GM12878 (cell line): Measurements from ENCODE around the gene ZNF827. TPM values are rescaled to one million over a fixed set of nuclear protein-coding genes. Genes with fewer than 3 reads are reported as not detected.

ENCODE experiments used
- ATF3 ChIP-seq: IDR thresholded peaks from 2 replicates; pipeline ENCODE4 v1.6.1; 2011; ENCODE audit warnings: low read depth, mild to moderate bottlenecking, low read length, moderate library complexity, borderline replicate concordance; ENCODE audit errors: extremely low read depth
- ATF7 ChIP-seq: fragments of 450-650 bp; IDR thresholded peaks from 2 replicates; pipeline ENCODE4 v1.6.1; 2016; ENCODE audit warnings: low read depth, mild to moderate bottlenecking
- BCL3 ChIP-seq: IDR thresholded peaks from 2 replicates; pipeline ENCODE4 v1.6.1; 2011; ENCODE audit warnings: borderline replicate concordance, low read depth, mild to moderate bottlenecking, moderate library complexity, low read length; ENCODE audit not compliant: insufficient read depth, poor library complexity, severe bottlenecking
- CEBPZ ChIP-seq: fragments of 150-350 bp; IDR thresholded peaks from 2 replicates; pipeline ENCODE4 v1.6.1; 2016; ENCODE audit warnings: low read depth, low read length
- CHD4 ChIP-seq: fragments of 200-600 bp; sonication (generic); IDR thresholded peaks from 2 replicates; pipeline ENCODE4 v1.6.1; 2016; ENCODE audit warnings: mild to moderate bottlenecking
- E4F1 ChIP-seq: fragments of 450-650 bp; IDR thresholded peaks from 2 replicates; pipeline ENCODE4 v1.6.1; 2018; ENCODE audit warnings: borderline replicate concordance, mild to moderate bottlenecking; ENCODE audit not compliant: partially characterized antibody
- EGR1 ChIP-seq, 2 experiments: IDR thresholded peaks; 1 replicate in 1 of 2; 2 replicates in 1 of 2; pipeline ENCODE4 v1.6.1; 2011 to 2012; ENCODE audit warnings: low read depth in 2 of 2, low read length in 2 of 2, borderline replicate concordance in 1 of 2, mild to moderate bottlenecking in 1 of 2, moderate library complexity in 1 of 2
- ETV6 ChIP-seq, 2 experiments: fragments of 450-650 bp in 1 of 2; IDR thresholded peaks in 1 of 2; conservative IDR thresholded peaks in 1 of 2; 2 replicates each; pipeline ENCODE4 v1.6.1; 2014; ENCODE audit warnings: antibody characterized with exemption in 1 of 2, borderline replicate concordance in 1 of 2, low read depth in 1 of 2, mild to moderate bottlenecking in 1 of 2, moderate library complexity in 1 of 2
- FOXK2 ChIP-seq: fragments of 450-650 bp; IDR thresholded peaks from 2 replicates; pipeline ENCODE4 v1.6.1; 2017; ENCODE audit warnings: mild to moderate bottlenecking, moderate library complexity
- MXI1 ChIP-seq: fragments of 150-350 bp; IDR thresholded peaks from 2 replicates; pipeline ENCODE4 v1.6.1; 2011; ENCODE audit warnings: low read depth, mild to moderate bottlenecking, inconsistent platforms, low read length, improper control_type of control experiment
- NR2C2 ChIP-seq: IDR thresholded peaks from 2 replicates; pipeline ENCODE4 v1.6.1; 2011; ENCODE audit warnings: borderline replicate concordance, low read depth; ENCODE audit not compliant: control insufficient read depth, insufficient read length
- RBBP5 ChIP-seq: fragments of 200-600 bp; sonication (generic); conservative IDR thresholded peaks from 2 replicates; pipeline ENCODE4 v1.6.1; 2016
- SMARCA5 ChIP-seq: fragments of 450-650 bp; IDR thresholded peaks from 2 replicates; pipeline ENCODE4 v1.6.1; 2017; ENCODE audit warnings: mild to moderate bottlenecking
- SUPT20H ChIP-seq: IDR thresholded peaks from 2 replicates; pipeline ENCODE4 v1.6.1; 2011; ENCODE audit warnings: low read depth, mild to moderate bottlenecking, low read length, moderate library complexity, borderline replicate concordance; ENCODE audit not compliant: control insufficient read depth
- ZBTB40 ChIP-seq: fragments of 450-650 bp; IDR thresholded peaks from 2 replicates; pipeline ENCODE4 v1.6.1; 2016; ENCODE audit warnings: mild to moderate bottlenecking, moderate library complexity, borderline replicate concordance
- ZNF274 ChIP-seq: IDR thresholded peaks from one replicate; pipeline ENCODE4 v1.8.0; 2011; ENCODE audit not compliant: insufficient read length, insufficient read depth
- polyA plus RNA-seq, 11 experiments: library from polyadenylated mRNA; depleted of rRNA in 4 of 11; unstranded in 6 of 11; stranded (reverse) in 5 of 11; fragments of >200 nt; fragmentation: Nextera tagmentation in 4 of 11; fragmentation: Illumina TruSeq in 1 of 11; extraction: Ambion mirVana in 4 of 11; extraction: Trizol in 1 of 11; gene quantifications; 1 replicate in 1 of 11; 2 replicates in 10 of 11; pipeline versions ENCODE4 v1.2.1 to v1.2.3, GENCODE V29; 2011 to 2016; ENCODE audit warnings: inconsistent platforms in 2 of 11, missing spikeins in 2 of 11, low read depth in 1 of 11
- total RNA-seq, 4 experiments: library from RNA; depleted of rRNA in 3 of 4; stranded (reverse); fragments of >200 nt in 3 of 4; fragmentation: Illumina TruSeq in 1 of 4; extraction: Trizol in 1 of 4; gene quantifications; 2 replicates each; pipeline versions ENCODE4 v1.2.1 to v1.2.3, GENCODE V29; 2013 to 2021

Gene ZNF827
- total and polyA plus RNA-seq, 10 of the 15 experiments (the other 5 are each of a cell fraction or from before 2014, with no cell fraction given) = 3.8 to 31.5 (median 13.6) TPM

GRCh38 chr4:145828802-145829485 is 109.7 kb downstream of the ZNF827 start (continued):
- TF ChIP-seq SUPT20H (no peak), ATF3 (no peak), ZBTB40 (no peak), ETV6 (conservative IDR thresholded peaks at IDR 0.05 in 1 of 2, IDR thresholded peaks at IDR 0.05 in 1 of 2; ENCODE audit: borderline replicate concordance in 1 of 2, low read depth in 1 of 2) (peak in 1 of 2 experiments; percentile 67; a peak in 1 of 4 replicates), ZNF274 (no peak), EGR1 (IDR thresholded peaks at IDR 0.05; ENCODE audit: borderline replicate concordance in 1 of 2, low read depth in 2 of 2, low read length in 2 of 2) (no peak), MXI1 (no peak), ATF7 (no peak), E4F1 (no peak), RBBP5 (no peak), BCL3 (no peak), CEBPZ (no peak), SMARCA5 (no peak), CHD4 (no peak), NR2C2 (no peak), FOXK2 (no peak)
